ENCODE measurements around the gene INS.
A peak's percentile ranks its signal among the peaks of the same experiment; 100 is the strongest.

INS gene

GRCh38 chr11:2159536-2160413 lies 1.2 kb downstream of the INS start:
- H3K27ac ChIP-seq = no peak overlapping the region
- H3K36me3 ChIP-seq (replicated peaks) = no peaks in the 10 kb centered on the region
- in situ Hi-C loops (cut with HindIII; ENCODE audit: low pct_ligation_motif_present, low sequenced_read_pairs) = no loop called here
- H3K4me3 ChIP-seq (ENCODE audit: low read depth, low read length) = no peak overlapping the region
- no peak for DNase-seq
- peaks cover 1% of the 10 kb centered on the region for H3K27me3 ChIP-seq (replicated peaks)
- no peak for TF ChIP-seq CTCF (IDR thresholded peaks at IDR 0.05; ENCODE audit: low read depth, low read length, missing control alignments)

- H3K27me3 ChIP-seq (replicated peaks) = peaks cover 1% of the 10 kb centered on the region
Observed at GRCh38 chr11:2158966-2159365, 2.0 kb downstream of the INS start.

GRCh38 chr11:2158296-2158737 lies 2.7 kb downstream of the INS start:
- no peak for TF ChIP-seq CTCF (IDR thresholded peaks at IDR 0.05; ENCODE audit: low read depth, low read length, missing control alignments)
- in situ Hi-C loops (cut with HindIII; ENCODE audit: low pct_ligation_motif_present, low sequenced_read_pairs) = no loop called here
- Histone ChIP-seq H3K27me3 (replicated peaks) (peaks cover 1% of the 10 kb centered on the region), H3K4me3 (ENCODE audit: low read depth, low read length) (no peak overlapping the region), H3K36me3 (replicated peaks) (no peaks in the 10 kb centered on the region), H3K27ac (no peak overlapping the region)
- DNase-seq = no peak

More at GRCh38 chr11:2158966-2159365, 2.0 kb downstream of the INS start:
- Histone ChIP-seq H3K27ac (no peak overlapping the region), H3K4me3 (ENCODE audit: low read depth, low read length) (no peak overlapping the region), H3K36me3 (replicated peaks) (no peaks in the 10 kb centered on the region)
- no peak for DNase-seq
- TF ChIP-seq CTCF (IDR thresholded peaks at IDR 0.05; ENCODE audit: low read depth, low read length, missing control alignments) = no peak
- in situ Hi-C loops (cut with HindIII; ENCODE audit: low pct_ligation_motif_present, low sequenced_read_pairs) = no loop called here

- no peak for TF ChIP-seq CTCF (IDR thresholded peaks at IDR 0.05; ENCODE audit: low read depth, low read length, missing control alignments)
- H3K36me3 ChIP-seq (replicated peaks) = no peaks in the 10 kb centered on the region
- no peak overlapping the region for H3K4me3 ChIP-seq (ENCODE audit: low read depth, low read length)
- no peak overlapping the region for H3K27ac ChIP-seq
- DNase-seq = no peak
- in situ Hi-C loops (cut with HindIII; ENCODE audit: low pct_ligation_motif_present, low sequenced_read_pairs) = no loop called here
- H3K27me3 ChIP-seq (replicated peaks) = peaks cover 1% of the 10 kb centered on the region
Observed at GRCh38 chr11:2157294-2158040, 3.5 kb downstream of the INS start.

GRCh38 chr11:2156416-2157182 lies 4.4 kb downstream of the INS start:
- peak; percentile 62 for DNase-seq
- H3K36me3 ChIP-seq (replicated peaks) = no peaks in the 10 kb centered on the region
- in situ Hi-C loops (cut with HindIII; ENCODE audit: low pct_ligation_motif_present, low sequenced_read_pairs) = no loop called here
- no peak overlapping the region for H3K4me3 ChIP-seq (ENCODE audit: low read depth, low read length)
- H3K27ac ChIP-seq = no peak overlapping the region
- peak; percentile 90 for TF ChIP-seq CTCF (IDR thresholded peaks at IDR 0.05; ENCODE audit: low read depth, low read length, missing control alignments)
- peaks cover 1% of the 10 kb centered on the region for H3K27me3 ChIP-seq (replicated peaks)

Data from brain microvascular endothelial cell (primary cell).